ENCODE results near the gene INCENP. TPM values are rescaled to one million over a fixed set of nuclear protein-coding genes. Genes with fewer than 3 reads are reported as not detected.
A peak's percentile ranks its signal among the peaks of the same experiment; 100 is the strongest.

INCENP gene
- total and polyA plus RNA-seq, 2 of the 13 experiments (the other 11 are each of a cell fraction or from before 2014, with no cell fraction given): 14.1 to 37.3 TPM

DNA sequence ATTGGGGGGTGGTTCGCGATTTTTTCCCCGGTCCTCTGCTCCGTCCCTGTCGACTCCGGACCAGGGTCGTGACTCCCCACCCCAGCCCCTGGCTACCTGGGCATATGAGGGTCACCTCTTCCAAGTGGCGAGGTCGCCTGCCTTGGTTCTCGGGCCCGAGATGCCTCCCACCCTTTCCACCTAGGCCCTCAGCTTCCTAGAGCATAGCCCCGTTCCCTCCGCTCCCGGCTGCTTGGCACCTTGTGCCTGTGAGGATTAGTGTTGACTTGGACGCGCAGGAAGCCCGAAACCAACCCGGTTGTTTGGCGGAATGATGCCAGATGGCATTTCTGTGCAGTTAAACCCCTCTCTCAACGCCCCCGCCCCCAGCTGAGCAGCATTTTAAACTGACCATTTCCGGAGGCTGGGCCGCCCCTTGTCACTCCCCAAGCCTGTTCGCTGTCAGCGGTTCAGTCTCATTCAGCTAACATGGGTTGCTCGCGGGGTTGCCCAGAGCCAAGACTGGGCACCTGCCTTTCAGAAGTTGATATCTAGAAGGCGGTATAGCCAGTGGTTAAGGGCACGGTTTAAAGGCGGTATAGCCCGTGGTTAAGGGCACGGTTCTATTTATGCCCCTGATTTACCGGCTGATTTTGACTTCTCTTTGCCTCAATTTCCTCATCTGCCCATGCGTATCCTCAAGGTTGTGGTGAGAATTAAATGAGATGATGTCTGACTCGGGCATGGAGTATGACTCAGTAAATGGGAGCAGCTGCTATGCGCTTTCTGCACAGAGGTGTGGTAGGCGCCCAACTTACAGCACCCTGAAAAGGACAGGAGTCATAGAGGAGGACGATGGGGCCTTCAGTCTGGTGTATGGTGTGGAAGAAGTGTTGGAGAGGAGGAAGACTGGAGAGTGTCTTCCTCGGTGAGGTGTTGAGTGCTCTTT lies 639 bp downstream of the INCENP start (continued):
- TF ChIP-seq CSRNP2 (CRISPR knock-in tag; conservative IDR thresholded peaks at IDR 0.05; ENCODE audit: low read depth) (no peak), ZBTB26 (CRISPR knock-in tag; IDR thresholded peaks at IDR 0.05; ENCODE audit: borderline replicate concordance) (no peak), ZNF232 (CRISPR knock-in tag; IDR thresholded peaks at IDR 0.05; ENCODE audit: borderline replicate concordance) (no peak), ATF4 (CRISPR knock-in tag; IDR thresholded peaks at IDR 0.05) (no peak), SAP130 (CRISPR knock-in tag; IDR thresholded peaks at IDR 0.05; ENCODE audit: low read depth) (peak; percentile 36), MZF1 (CRISPR knock-in tag; IDR thresholded peaks at IDR 0.05; ENCODE audit: borderline replicate concordance) (no peak), CREBL2 (CRISPR knock-in tag; IDR thresholded peaks at IDR 0.05; ENCODE audit: borderline replicate concordance) (no peak), FOSL1 (CRISPR knock-in tag; IDR thresholded peaks at IDR 0.05; ENCODE audit: borderline replicate concordance) (no peak), POGZ (CRISPR knock-in tag; IDR thresholded peaks at IDR 0.05) (no peak), ZNF367 (CRISPR knock-in tag; IDR thresholded peaks at IDR 0.05; ENCODE audit: borderline replicate concordance) (no peak), BHLHE40 (IDR thresholded peaks at IDR 0.05; ENCODE audit: low read length) (no peak), SMARCE1 (IDR thresholded peaks at IDR 0.05; ENCODE audit: borderline replicate concordance) (no peak), HNF4A (CRISPR knock-in tag; IDR thresholded peaks at IDR 0.05) (no peak), ZNF501 (CRISPR knock-in tag; IDR thresholded peaks at IDR 0.05) (peak; percentile 13; the same call in 1 of the 2 replicates), ZNF224 (CRISPR knock-in tag; IDR thresholded peaks at IDR 0.05) (no peak), CEBPG (CRISPR knock-in tag; IDR thresholded peaks at IDR 0.05) (no peak), TARDBP (CRISPR knock-in tag; IDR thresholded peaks at IDR 0.05) (no peak), SP4 (CRISPR knock-in tag; IDR thresholded peaks at IDR 0.05) (0 out of 2 replicates have a peak, but pooled peaks have one; percentile 6), SNAPC5 (CRISPR knock-in tag; IDR thresholded peaks at IDR 0.05; ENCODE audit: borderline replicate concordance) (no peak), SRSF1 (optimal IDR thresholded peaks at IDR 0.05; ENCODE audit: low read depth, low read length) (no peak), ZNF430 (CRISPR knock-in tag; IDR thresholded peaks at IDR 0.05) (0 out of 2 replicates have a peak, but pooled peaks have one; percentile 30)
- TF ChIP-seq, protein P1, sequence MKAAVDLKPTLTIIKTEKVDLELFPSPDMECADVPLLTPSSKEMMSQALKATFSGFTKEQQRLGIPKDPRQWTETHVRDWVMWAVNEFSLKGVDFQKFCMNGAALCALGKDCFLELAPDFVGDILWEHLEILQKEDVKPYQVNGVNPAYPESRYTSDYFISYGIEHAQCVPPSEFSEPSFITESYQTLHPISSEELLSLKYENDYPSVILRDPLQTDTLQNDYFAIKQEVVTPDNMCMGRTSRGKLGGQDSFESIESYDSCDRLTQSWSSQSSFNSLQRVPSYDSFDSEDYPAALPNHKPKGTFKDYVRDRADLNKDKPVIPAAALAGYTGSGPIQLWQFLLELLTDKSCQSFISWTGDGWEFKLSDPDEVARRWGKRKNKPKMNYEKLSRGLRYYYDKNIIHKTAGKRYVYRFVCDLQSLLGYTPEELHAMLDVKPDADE (CRISPR knock-in tag; IDR thresholded peaks at IDR 0.05): no peak
- TF ChIP-seq, protein P2, sequence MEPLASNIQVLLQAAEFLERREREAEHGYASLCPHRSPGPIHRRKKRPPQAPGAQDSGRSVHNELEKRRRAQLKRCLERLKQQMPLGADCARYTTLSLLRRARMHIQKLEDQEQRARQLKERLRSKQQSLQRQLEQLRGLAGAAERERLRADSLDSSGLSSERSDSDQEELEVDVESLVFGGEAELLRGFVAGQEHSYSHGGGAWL (CRISPR knock-in tag; IDR thresholded peaks at IDR 0.05): no peak

All from HepG2 (cell line).